GM23248 (cell line): ENCODE data around the gene ITM2C.

Experiments used
- EZH2 ChIP-seq: fragments of 200-600 bp; sonication (generic); IDR thresholded peaks from 2 replicates; pipeline ENCODE4 v1.6.1; 2018; ENCODE audit warnings: antibody characterized with exemption, mild to moderate bottlenecking; ENCODE audit not compliant: insufficient read depth, poor library complexity, severe bottlenecking
- EZH2phosphoT487 ChIP-seq: fragments of 200-600 bp; sonication (generic); IDR thresholded peaks from 2 replicates; pipeline ENCODE4 v1.6.1; 2018; ENCODE audit warnings: antibody characterized with exemption, moderate library complexity, mild to moderate bottlenecking, low read depth; ENCODE audit not compliant: insufficient read depth

DNA sequence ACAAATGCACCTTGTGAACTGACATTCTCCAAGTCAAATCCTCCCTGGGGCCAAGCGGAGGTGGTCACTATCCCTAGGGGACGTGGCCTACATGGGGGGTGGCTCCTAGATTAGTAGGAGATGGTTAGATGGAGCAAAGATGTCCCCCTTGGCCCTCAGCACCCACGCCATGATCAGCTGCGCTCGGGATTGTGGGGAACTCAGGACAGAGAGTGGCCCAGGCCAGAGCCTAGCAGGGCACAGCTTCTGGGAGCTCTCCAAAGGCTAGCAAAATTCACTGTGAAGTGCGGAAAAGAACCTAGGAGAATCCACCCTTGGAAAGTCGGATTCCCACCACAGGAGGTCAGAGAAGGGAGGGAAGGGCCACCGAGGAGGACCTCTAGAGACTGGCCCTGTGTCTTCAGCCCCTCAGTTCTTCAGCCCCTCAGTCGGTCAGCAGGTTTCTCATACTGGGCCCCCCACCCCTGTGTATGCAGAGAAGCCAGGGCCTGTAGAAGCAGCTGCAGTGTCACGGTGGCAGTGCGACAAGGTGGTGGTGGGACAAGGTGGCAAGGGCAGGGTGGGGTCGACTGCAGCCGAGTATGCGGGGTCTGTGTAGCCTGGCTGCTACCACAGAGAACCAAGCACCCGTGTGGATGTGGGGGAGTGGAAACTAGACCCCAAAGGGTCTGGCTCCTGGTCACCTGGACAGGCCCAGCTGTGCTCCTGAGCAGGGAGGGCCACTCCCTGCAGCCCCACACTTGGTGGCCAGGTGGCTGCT lies 41.9 kb downstream of the ITM2C start:
- TF ChIP-seq EZH2, result no peak
- TF ChIP-seq EZH2phosphoT487, result no peak
